Islet of Langerhans (tissue), 1 donor: ENCODE results near the gene NEK10.
"Not testable (repeated sequence)": the region's sequence is repeated elsewhere in the genome, so short reads cannot be mapped to it uniquely, and the experiment has no call there.

Experiments
- FAIRE-seq: peaks from one replicate; lab custom pipeline; 2011; peaks lifted over from hg19 to GRCh38; lab: Jason Lieb, UNC

NEK10 gene

GRCh38 chr3:27311400-27311799 is 57.8 kb downstream of the NEK10 start:
- FAIRE-seq = no peak

- FAIRE-seq = no peak
Measured at GRCh38 chr3:27310688-27311087, 58.5 kb downstream of the NEK10 start.

DNA sequence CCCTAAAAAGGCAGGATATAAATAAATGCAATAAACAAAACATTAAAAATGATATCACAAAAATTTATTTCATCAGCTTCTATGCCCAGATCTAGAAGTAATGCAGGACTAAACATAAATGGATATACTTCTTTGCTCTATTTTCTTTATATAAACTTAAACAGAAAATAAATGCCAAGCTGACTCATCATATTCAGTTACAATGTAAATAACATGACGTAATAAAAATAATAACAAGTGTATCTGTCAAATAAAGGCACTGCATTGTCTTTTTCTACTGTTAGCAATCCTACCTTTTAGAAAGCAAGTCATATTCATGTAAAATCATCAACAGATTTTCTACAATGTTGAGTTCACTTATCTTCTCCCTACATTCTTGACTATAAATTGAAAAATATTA is 61.6 kb downstream of the NEK10 start:
- FAIRE-seq = no peak

DNA sequence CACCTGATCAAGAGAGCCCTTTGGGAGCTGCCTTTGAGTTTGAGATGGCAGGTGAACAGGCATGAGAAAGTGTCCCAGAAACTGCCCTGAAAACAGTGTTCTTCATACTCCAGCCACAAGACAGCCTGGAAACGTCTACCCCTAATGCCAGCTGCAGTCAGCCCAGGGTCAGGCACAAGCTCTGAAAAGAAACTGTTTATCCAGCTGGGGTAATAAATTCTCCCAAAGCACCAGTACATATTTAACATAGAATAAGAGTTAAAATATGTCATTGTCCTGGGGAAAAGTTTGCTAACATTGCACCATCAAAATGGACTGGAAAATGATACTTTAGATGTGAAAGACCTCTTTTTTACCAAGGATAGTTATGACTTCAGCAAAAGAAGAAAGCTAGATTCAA is 66.3 kb downstream of the NEK10 start:
- no peak for FAIRE-seq

- not testable (repeated sequence) for FAIRE-seq
Measured at GRCh38 chr3:27298981-27299380, 70.2 kb downstream of the NEK10 start.

DNA sequence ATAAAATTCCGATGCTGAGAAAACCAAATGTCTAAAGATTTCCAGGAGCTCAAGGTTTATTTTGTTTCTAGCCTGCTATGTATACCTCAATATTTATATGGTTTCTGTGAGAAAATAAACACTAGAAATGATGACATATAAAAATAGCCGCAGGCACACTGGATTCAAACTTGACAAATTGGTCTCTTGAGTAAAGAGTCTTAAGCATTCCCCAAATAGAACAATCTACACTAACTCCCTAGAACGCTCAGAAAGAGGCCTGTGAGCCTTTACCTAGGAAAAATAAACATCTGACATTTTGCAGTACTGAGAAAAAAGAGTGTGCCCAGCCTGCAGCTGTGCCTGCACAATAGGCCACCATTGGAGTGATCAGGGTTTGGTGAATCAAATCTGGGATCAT is 75.2 kb downstream of the NEK10 start:
- FAIRE-seq = no peak

GRCh38 chr3:27290760-27291159 is 78.4 kb downstream of the NEK10 start:
- no peak for FAIRE-seq

- no peak for FAIRE-seq
Measured at GRCh38 chr3:27289769-27290413, 79.3 kb downstream of the NEK10 start.

DNA sequence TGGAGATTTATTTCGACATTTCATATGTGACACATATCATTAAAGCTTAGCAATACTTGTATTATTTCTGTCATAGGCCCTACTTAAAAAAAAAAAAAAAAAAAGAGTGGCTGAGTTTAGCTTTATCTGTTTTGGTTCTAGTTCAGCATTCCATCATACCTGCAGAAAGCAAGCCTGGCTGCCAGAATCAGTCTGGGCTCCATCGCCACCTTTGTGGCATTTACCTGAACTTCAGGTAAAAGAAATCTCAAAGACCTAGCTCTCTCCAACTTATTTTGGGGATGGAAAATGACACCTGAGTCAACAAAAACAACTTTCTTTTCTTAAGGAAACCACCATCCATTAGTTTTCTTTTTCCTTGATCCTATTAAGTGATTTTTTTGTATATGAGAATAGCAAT is 82.1 kb downstream of the NEK10 start:
- FAIRE-seq = no peak

DNA sequence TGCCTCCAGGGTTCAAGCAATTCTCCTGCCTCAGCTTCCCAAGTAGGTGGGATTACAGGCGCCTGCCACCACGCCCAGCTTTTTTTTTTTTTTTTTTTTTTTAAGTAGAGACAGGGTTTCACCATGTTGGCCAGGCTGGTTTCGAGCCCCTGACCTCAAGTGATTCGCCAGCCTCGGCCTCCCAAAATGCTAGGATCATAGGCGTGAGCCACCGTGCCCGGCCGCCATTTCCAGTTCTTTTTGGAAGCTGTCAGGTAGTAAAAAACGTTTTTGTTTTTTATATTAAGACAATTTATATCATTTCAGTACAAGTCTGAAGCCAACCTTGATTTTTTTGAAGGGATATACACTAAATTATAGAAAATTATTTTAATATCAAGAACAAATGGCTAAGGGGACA is 82.7 kb downstream of the NEK10 start:
- FAIRE-seq = not testable (repeated sequence)

GRCh38 chr3:27285668-27286067 is 83.5 kb downstream of the NEK10 start:
- no peak for FAIRE-seq

DNA sequence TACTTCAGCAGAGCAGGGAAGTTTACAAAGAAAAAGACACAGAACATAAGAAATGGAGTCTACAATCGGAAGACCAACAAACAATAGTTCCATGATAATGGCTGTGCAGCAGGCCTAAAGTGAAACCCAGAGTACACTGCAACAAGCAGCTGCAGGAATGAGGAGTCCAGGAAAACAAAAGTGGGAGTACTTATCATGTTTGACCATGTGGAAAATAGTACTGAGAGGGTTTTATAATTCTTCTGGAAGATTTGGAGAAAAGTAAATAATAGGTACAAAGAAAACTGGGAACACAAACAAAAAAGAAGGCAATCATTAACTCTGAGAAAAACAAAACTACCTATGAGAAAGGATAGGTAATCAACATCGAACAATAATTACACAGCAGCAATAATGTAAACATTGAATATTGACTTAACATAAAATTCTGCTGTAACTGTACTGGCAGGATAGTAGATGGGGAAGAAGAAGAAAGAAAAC is 87.5 kb downstream of the NEK10 start:
- no peak for FAIRE-seq

DNA sequence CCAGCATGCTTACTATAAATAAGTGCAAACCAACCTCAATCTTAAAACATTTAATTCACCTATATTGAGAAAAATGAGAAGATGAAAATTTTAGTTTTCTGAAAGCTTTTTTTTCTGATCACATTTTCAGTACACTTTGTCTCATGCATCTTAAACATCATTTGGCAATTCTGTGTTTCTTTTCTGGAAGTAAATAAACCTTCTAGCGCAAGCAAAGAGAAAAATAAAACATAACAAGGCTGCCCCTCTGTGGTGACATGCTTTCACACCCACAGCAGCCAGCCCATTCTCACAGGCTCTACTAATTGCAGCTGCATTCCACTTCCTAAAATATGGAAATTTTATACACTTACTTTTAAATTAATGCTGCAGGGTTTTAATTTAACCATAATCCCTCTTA is 90.1 kb downstream of the NEK10 start:
- no peak for FAIRE-seq

DNA sequence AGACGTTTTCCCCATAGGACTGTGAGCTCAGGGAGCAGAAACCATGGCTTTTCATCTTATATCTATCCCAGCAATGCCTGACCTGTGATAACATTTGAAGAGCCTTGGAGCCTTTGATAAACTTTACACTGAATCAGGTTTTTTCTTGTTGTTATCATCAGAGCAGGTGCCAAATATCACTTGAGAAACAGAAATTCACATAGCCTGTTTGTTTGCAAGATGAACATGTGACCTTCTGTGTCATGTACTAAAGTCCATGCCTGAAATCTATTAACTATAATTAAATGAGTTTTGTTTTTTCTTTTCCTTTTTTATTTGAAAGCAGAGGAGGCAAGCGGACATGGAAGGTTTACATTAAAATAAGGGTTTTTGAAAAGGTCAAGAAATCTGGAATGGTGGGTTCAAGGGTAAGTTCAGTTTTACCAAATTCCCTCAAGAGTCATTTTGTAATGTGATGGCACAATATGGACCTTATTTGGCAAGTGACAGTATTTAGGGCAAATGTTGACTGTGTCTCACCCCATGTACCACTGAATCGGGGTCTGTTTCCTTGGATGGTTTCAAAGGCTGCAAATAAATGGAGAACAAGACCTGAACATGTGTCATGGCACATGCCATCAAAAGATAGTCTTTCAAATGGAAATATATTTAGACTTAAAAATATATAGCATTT is 90.7 kb downstream of the NEK10 start:
- FAIRE-seq = no peak

DNA sequence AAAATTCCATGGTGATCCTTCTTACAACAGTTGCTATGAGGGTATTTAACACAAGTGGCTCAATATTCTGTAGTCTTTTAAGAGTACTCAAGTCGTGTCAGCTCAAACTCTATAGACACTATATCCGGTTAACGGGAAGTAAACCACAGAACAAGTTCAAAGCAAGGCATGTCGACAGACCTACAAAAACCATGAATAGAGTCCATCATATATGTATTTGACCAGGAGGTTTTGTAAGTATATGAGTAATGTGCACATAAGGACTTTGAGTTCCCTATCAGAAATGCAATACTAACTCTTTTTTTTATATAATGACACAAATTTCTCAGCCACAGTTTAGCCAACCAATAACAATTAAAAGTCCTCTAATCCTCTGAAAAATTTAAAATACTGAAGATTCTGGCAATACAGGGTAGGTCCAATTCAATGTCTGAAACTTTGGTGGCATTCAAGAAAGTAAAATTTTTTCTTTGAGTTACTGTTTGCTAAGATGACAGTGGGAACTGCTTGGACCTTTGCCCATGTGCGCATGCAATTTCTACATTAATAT is 93.7 kb downstream of the NEK10 start:
- FAIRE-seq = no peak

- FAIRE-seq = no peak
Measured at GRCh38 chr3:27271890-27272289, 97.3 kb downstream of the NEK10 start.

DNA sequence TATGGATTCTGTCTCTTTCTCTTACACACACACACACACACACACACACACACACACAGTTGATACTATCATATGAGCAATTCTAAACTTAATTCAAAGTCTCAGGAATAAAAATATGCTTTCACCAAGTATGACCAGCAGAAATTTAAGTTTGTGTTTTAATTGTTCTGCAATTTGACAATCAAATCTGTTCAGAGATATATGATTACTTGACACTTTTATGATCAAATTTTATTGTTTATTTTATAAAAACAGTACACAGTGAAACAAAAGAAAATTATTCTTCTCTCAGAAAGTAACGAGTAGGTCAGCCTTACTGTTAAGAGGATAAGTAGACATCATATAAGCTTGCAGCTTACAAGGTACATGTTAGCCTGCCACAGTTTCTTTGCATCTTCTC is 114.3 kb downstream of the NEK10 start:
- no peak for FAIRE-seq

GRCh38 chr3:27253831-27254230 is 115.4 kb downstream of the NEK10 start:
- no peak for FAIRE-seq

DNA sequence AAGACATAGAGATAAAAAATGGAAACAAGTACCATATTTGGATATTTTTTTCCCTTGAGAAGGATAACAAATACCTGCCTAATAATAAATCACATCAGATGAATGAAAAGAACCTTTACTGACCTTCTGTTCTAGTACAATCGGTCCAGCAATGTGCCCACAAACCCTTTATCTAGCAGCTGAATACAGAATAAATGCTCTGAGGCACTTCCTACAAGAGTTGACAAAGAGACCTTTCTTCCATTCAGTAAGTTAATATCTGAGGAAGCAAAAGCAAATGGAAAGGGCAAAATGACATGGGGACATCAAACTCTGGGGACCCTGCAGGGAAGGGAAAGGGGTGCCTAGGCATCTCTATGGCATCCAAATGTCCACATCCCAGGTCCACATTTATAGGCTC is 115.8 kb downstream of the NEK10 start:
- no peak for FAIRE-seq

- no peak for FAIRE-seq
Measured at GRCh38 chr3:27252646-27253045, 116.5 kb downstream of the NEK10 start.

DNA sequence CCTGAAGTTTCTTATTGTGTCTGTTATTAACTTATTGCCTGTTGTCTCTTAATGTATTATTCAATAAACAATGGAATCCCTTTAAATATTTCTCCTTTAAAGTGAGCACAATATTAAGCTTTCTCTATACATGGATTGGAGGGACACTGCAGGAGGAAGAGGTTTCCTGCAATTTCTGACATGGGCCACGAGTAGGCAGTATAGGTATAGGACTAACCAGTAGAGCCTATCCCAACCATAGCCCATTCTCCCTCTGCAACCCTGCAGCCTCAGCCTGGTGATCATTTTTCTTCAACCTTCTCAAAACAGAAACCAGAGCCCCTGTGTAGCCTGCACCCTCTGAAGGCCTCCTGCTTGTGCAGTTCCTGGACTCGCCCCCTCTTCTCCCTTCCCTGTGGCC is 124.8 kb downstream of the NEK10 start:
- FAIRE-seq = no peak

- FAIRE-seq = no peak
Measured at GRCh38 chr3:27239951-27240350, 129.2 kb downstream of the NEK10 start.

GRCh38 chr3:27228805-27229204 is 140.4 kb downstream of the NEK10 start:
- FAIRE-seq = no peak

- FAIRE-seq = no peak
Measured at GRCh38 chr3:27224197-27224596, 145.0 kb downstream of the NEK10 start.
